ENCODE data around the gene USP53. TPM values are rescaled to one million over a fixed set of nuclear protein-coding genes. Genes with fewer than 3 reads are reported as not detected.

The USP53 gene
- polyA plus RNA-seq, 1 donor from 2014 or later, result 7.7 TPM

DNA sequence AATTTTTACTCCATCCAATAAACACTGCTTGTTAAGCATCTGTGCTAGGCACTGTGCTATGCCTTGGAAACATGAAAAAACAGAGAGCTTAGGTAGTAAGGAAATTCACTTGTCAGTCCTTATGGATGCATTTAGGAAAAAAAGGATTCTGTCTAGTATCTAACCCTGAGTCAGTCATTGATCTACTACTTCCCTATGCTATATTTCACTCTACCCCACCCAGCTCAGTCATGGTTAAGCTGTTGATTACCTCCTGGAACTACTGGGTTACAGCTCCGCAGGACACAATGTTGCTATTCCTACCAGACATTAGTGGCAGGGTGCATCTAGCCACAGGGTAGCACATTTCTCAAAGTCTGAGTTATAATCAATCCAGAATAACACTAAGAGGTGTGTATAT lies 2.9 kb upstream of the USP53 start:
- no peak overlapping the region for H3K27ac Mint-ChIP-seq
- H3K4me3 Mint-ChIP-seq, result peak overlapping the region in 1 of 4 donors; percentile 11
- H3K4me1 Mint-ChIP-seq, result peaks cover 8 to 18% (median 18%) of the 10 kb centered on the region in 3 donors
- H3K27me3 Mint-ChIP-seq, result no peaks in the 10 kb centered on the region
- no peaks in the 10 kb centered on the region for H3K9me3 Mint-ChIP-seq
- no peaks in the 10 kb centered on the region for H3K36me3 Mint-ChIP-seq

GRCh38 chr4:119210775-119211174 lies 1.7 kb upstream of the USP53 start:
- no peaks in the 10 kb centered on the region for H3K9me3 Mint-ChIP-seq
- H3K27me3 Mint-ChIP-seq, result no peaks in the 10 kb centered on the region
- peak overlapping the region; percentile 19 to 98 (median 60) for H3K4me3 Mint-ChIP-seq
- H3K4me1 Mint-ChIP-seq, result peaks cover 8 to 18% (median 18%) of the 10 kb centered on the region in 3 donors
- H3K36me3 Mint-ChIP-seq, result no peaks in the 10 kb centered on the region
- H3K27ac Mint-ChIP-seq, result peak overlapping the region in 2 of 3 donors; percentile 5 to 57

GRCh38 chr4:119211867-119212233 lies 663 bp upstream of the USP53 start:
- Mint-ChIP-seq H3K9me3 (no peaks in the 10 kb centered on the region), H3K27me3 (no peaks in the 10 kb centered on the region), H3K4me3 (peak overlapping the region; percentile 98 to 99 (median 98)), H3K27ac (peak overlapping the region; percentile 79 to 96 (median 91)), H3K4me1 (peaks cover 8 to 20% (median 18%) of the 10 kb centered on the region in 3 donors), H3K36me3 (no peaks in the 10 kb centered on the region)

- Mint-ChIP-seq H3K4me3 (peak overlapping the region; percentile 98 to 99 (median 98)), H3K9me3 (no peaks in the 10 kb centered on the region)
Observed at GRCh38 chr4:119212964-119213606, 572 bp downstream of the USP53 start.

DNA sequence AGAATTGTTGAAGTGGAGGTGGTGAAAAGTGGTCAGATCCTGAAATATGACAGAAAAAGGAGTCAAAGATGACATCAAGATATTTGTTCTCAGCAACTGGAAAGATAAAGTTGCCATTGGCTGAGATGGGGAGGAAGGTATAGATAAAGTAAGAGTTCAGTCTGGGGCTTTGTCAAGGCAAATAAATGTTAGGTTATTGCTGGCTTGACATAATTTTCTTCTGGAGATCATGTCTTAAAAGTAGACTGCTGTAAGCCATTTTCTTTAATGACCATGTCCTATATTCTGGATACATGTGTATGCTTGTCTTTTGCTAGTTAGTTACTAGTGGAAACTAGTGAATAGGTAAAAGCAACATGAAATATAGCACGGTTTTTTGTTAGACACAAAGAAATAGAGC lies 5.6 kb downstream of the USP53 start:
- H3K4me1 Mint-ChIP-seq, result peaks cover 2 to 14% (median 4%) of the 10 kb centered on the region in 3 donors
- H3K4me3 Mint-ChIP-seq, result no peak overlapping the region
- no peaks in the 10 kb centered on the region for H3K27me3 Mint-ChIP-seq
- H3K9me3 Mint-ChIP-seq, result no peaks in the 10 kb centered on the region
- H3K27ac Mint-ChIP-seq, result no peak overlapping the region
- H3K36me3 Mint-ChIP-seq, result peaks cover 12% of the 10 kb centered on the region

More at GRCh38 chr4:119212964-119213606, 572 bp downstream of the USP53 start:
- Mint-ChIP-seq H3K36me3 (peaks cover 3% of the 10 kb centered on the region), H3K27me3 (no peaks in the 10 kb centered on the region), H3K27ac (peak overlapping the region; percentile 79 to 96 (median 91)), H3K4me1 (peaks cover 8 to 23% (median 18%) of the 10 kb centered on the region in 3 donors)

DNA sequence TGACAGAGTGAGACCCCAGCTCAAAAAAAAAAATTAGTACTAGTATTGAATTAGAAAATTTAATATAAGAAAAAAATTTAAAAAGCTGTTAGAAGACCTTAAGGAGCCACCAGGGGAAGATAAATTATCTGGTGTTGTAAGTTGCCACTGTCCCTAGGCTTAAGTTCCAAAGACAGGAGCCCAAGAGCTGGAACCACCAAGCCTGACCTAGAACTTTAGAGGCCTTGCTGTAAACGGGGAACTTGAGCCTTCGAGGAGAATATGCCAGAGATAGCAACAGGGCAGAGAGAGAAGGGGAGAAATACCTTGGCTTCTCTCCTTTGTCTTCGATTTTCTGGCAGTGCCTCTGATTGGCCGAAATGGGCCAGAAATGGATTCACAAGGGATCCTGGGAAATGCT lies 8.9 kb downstream of the USP53 start:
- Mint-ChIP-seq H3K36me3 (peaks cover 19% of the 10 kb centered on the region), H3K27ac (no peak overlapping the region), H3K4me1 (peaks cover 0 to 7% (median 2%) of the 10 kb centered on the region in 3 donors), H3K27me3 (no peaks in the 10 kb centered on the region), H3K9me3 (no peaks in the 10 kb centered on the region), H3K4me3 (no peak overlapping the region)

DNA sequence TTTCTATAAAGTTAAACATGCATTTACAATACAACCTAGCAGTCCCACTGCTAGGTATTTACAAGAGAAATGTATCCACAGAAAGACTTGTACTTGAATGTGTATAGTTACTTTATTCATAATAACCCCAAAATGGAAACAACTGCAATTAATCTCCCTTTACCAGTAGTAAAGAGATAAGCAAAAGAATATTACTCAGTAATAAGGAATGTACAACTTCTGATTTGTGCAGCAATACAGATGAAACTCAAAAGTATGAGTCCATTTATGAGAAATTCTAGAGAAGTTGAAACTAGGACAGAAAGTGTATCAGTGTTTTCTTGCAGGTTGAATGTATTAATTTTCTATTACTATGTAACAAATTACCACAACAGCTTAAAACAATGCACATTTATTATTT lies 15.2 kb downstream of the USP53 start:
- Mint-ChIP-seq H3K27ac (no peak overlapping the region), H3K27me3 (no peaks in the 10 kb centered on the region), H3K9me3 (no peaks in the 10 kb centered on the region), H3K4me1 (peaks cover 0 to 4% (median 2%) of the 10 kb centered on the region in 3 donors), H3K36me3 (peaks cover 15% of the 10 kb centered on the region), H3K4me3 (no peak overlapping the region)

- H3K36me3 Mint-ChIP-seq, result peaks cover 13% of the 10 kb centered on the region
- H3K27me3 Mint-ChIP-seq, result no peaks in the 10 kb centered on the region
- H3K4me3 Mint-ChIP-seq, result no peak overlapping the region
- H3K9me3 Mint-ChIP-seq, result no peaks in the 10 kb centered on the region
- H3K4me1 Mint-ChIP-seq, result peaks cover 5 to 6% (median 6%) of the 10 kb centered on the region in 3 donors
- peak overlapping the region in 1 of 3 donors; percentile 69 for H3K27ac Mint-ChIP-seq
Observed at GRCh38 chr4:119228406-119228805, 15.9 kb downstream of the USP53 start.

DNA sequence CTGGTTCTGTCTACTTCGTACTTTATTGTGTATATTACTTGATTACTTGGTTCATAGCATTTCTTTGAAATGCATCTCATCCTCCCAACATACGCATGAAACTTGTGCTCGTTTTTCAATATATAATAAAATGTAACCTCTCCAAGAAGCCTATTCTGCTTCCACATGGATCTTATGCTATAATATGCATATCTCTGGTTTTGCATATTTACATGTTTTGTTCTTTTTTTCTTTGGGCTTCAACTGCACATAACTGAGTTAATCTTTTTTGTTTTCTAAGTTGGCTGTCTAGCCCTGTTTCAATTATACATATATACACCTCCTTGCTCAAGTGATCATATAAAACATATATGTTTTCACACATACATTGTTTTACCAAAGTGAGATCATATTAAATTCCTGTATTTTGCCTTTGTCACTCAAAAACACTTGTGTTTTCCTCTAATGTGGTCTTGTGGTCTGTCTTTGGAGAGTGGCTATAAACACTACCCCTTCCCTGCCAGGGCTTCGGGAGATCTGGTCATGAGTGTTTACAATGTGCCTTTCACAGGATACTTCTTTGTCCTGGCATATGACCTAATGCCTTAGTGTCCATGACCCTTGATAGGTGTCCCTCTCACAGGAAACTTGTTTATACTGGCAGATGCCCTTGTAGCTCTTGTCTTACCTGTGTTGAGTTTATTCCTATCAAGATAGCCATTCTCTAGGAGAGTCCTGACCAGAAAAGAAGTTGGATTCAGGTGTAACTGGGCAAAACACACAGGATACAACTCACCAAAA lies 17.6 kb downstream of the USP53 start:
- Mint-ChIP-seq H3K36me3 (peaks cover 8% of the 10 kb centered on the region), H3K27me3 (no peaks in the 10 kb centered on the region)

DNA sequence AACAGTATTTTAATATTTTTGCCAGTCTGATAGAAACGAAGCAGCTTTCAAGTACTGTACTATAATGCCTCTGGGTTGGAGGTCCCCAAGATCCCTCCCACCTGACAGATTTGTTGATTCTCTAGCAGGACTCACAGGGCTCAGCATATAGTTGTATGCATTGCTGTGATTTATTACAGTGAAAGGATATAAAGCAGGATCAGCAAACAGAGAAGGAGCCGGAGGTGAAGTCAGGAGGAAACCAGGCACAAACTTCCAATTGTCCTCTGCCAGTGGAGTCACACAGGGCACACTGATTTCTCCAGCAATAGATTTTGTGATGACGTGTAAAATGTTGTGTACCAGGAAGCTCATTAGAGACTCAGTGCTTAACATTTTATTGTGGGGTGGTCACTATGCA lies 19.0 kb downstream of the USP53 start:
- no peak overlapping the region for H3K4me3 Mint-ChIP-seq
- H3K9me3 Mint-ChIP-seq, result no peaks in the 10 kb centered on the region
- no peak overlapping the region for H3K27ac Mint-ChIP-seq
- peaks cover 9 to 17% (median 14%) of the 10 kb centered on the region in 3 donors for H3K4me1 Mint-ChIP-seq
- H3K27me3 Mint-ChIP-seq, result no peaks in the 10 kb centered on the region
- peaks cover 8% of the 10 kb centered on the region for H3K36me3 Mint-ChIP-seq

More for the DNA sequence above, 17.6 kb downstream of the USP53 start:
- no peak overlapping the region for H3K27ac Mint-ChIP-seq
- H3K4me1 Mint-ChIP-seq, result peaks cover 9 to 14% (median 14%) of the 10 kb centered on the region in 3 donors
- no peaks in the 10 kb centered on the region for H3K9me3 Mint-ChIP-seq
- no peak overlapping the region for H3K4me3 Mint-ChIP-seq

DNA sequence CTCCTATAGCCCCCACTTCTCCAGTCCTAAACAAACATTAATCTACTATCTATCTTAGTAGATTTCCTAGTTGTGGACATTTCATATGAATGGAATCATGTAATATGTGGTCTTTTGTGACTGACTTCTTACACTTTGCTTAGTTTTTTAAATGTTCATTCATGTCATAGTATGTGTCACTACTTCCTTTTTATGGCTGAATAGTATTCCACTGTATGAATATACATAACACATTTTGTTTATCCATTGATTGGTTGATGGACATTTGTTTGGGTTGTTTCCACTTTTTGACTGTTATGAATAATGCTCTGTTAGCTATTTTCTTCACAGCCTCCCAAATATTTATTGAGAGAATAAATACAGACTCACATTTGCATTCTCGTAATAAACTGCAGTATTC lies 19.8 kb downstream of the USP53 start:
- peaks cover 9 to 20% (median 14%) of the 10 kb centered on the region in 3 donors for H3K4me1 Mint-ChIP-seq
- peaks cover 8% of the 10 kb centered on the region for H3K36me3 Mint-ChIP-seq
- no peaks in the 10 kb centered on the region for H3K9me3 Mint-ChIP-seq
- no peaks in the 10 kb centered on the region for H3K27me3 Mint-ChIP-seq
- H3K27ac Mint-ChIP-seq, result no peak overlapping the region
- no peak overlapping the region for H3K4me3 Mint-ChIP-seq

DNA sequence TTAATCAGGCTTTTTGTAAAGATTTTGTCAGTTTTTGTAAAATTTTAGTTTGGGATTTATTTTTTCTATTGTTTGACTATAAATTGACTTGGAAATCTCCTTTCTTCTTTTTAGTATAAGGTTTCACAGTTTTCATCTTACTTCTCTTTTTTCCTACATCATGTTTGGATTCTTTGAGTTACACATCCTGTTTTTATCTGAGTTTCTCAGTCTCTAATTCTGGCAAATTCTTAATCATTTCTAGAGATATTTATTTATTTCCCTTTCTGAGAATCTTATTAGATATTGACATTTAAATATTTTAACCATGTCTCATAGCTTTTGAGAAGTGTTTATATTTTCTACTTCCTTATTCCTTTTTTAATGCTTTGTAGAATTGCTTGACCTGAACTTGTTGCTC lies 20.7 kb downstream of the USP53 start:
- no peak overlapping the region for H3K4me3 Mint-ChIP-seq
- H3K27ac Mint-ChIP-seq, result no peak overlapping the region
- H3K9me3 Mint-ChIP-seq, result no peaks in the 10 kb centered on the region
- H3K4me1 Mint-ChIP-seq, result peaks cover 11 to 25% (median 14%) of the 10 kb centered on the region in 3 donors
- peaks cover 8% of the 10 kb centered on the region for H3K36me3 Mint-ChIP-seq
- H3K27me3 Mint-ChIP-seq, result no peaks in the 10 kb centered on the region

DNA sequence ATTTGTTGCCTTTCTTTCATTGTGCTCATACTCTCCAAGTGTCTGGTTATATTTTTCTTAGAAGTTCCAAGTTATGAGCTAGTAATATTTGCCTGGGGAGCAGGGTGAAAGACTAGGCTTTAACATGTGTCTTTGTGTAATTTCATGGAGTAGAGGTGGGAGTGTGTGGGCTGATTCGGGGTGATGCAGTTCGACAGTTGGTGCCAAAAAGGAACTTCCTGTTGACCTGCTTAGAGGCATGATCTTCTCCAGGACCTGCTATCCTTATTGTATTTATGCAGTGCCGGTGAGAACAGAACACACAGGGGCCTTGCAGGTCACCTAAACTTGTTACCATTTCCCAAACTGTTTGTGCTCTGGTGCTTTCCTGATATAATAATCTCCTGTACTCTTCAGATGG lies 21.2 kb downstream of the USP53 start:
- Mint-ChIP-seq H3K36me3 (peaks cover 8% of the 10 kb centered on the region), H3K4me3 (no peak overlapping the region), H3K4me1 (peaks cover 11 to 28% (median 14%) of the 10 kb centered on the region in 3 donors), H3K9me3 (no peaks in the 10 kb centered on the region), H3K27me3 (no peaks in the 10 kb centered on the region), H3K27ac (no peak overlapping the region)

GRCh38 chr4:119237201-119237600 lies 24.7 kb downstream of the USP53 start:
- Mint-ChIP-seq H3K9me3 (no peaks in the 10 kb centered on the region), H3K27me3 (no peaks in the 10 kb centered on the region), H3K4me3 (no peak overlapping the region), H3K27ac (no peak overlapping the region), H3K36me3 (peaks cover 5% of the 10 kb centered on the region), H3K4me1 (peaks cover 9 to 28% (median 14%) of the 10 kb centered on the region in 3 donors)

DNA sequence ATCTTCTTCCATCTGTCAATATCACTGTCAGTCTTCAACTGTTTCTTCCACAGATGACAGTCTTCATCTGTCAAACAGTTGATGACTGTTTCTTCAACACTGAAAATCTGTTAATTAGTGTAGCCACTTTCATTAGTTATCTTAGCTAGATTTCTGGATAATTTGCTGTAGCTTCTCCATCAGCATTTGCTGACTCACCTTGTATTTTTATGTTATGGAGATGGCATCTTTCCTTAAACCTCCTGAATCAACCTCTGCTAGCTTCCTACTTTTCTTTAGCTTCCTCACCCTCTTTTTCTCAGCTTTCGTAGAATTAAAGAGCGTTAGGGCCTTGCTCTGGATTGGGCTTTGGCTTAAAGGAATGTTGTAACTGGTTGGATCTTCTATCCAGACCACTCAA lies 25.1 kb downstream of the USP53 start:
- Mint-ChIP-seq H3K36me3 (peaks cover 5% of the 10 kb centered on the region), H3K27ac (no peak overlapping the region), H3K9me3 (no peaks in the 10 kb centered on the region), H3K4me1 (peaks cover 9 to 27% (median 14%) of the 10 kb centered on the region in 3 donors), H3K27me3 (no peaks in the 10 kb centered on the region), H3K4me3 (no peak overlapping the region)
